Epidermal melanocyte (primary cell): Measurements from ENCODE around the gene PRKCSH.
"Not testable (repeated sequence)": the region's sequence is repeated elsewhere in the genome, so short reads cannot be mapped to it uniquely, and the experiment has no call there.

Source experiments
- DNase-seq: peaks from one replicate; pipeline ENCODE4 v3.0.0; 2011; ENCODE audit warnings: low spot score; ENCODE audit not compliant: insufficient read length

Gene PRKCSH

DNA sequence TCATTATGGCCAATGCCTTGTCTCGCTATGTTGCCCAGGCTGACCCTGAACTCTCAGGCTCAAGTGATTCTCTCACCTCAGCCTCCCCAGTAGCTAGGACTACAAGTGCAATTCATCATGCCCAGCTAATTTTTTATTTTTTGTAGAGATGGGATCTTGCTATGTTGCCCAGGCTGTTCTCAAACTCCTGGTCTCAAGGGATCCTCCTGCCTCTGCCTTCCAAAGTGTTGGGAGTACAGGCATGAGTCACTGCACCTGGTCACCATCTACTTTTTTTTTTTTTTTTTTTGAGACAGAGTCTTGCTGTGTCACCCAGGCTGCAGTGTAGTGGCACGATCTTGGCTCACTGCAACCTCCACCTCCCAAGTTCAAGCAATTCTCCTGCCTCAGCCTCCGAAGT lies 39.9 kb downstream of the PRKCSH start:
- DNase-seq, result not testable (repeated sequence)

DNA sequence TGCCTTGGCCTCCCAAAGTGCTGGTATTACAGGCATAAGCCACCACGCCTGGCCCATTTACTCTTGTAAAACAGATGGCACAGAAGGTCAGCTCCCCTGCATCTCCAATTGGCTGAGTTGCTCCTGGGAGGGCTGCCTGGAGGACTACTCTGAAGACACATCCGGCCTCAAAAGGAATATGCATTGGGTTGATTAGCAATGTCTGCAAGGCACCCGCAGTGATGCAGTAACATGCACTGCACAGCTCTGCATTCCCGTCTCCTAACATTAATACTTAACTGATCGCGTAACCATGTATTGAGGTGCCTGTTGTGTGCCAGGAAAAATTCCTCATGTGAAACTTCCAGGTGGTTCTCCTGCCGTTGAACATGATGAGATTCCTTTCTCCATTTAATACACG lies 40.4 kb downstream of the PRKCSH start:
- DNase-seq, result peak; percentile 5

GRCh38 chr19:11478167-11479089 lies 43.0 kb downstream of the PRKCSH start:
- DNase-seq, result peak; percentile 7

- DNase-seq, result peak; percentile 32
These were observed 43.9 kb downstream of the PRKCSH start for GRCh38 chr19:11479090-11479897.

DNA sequence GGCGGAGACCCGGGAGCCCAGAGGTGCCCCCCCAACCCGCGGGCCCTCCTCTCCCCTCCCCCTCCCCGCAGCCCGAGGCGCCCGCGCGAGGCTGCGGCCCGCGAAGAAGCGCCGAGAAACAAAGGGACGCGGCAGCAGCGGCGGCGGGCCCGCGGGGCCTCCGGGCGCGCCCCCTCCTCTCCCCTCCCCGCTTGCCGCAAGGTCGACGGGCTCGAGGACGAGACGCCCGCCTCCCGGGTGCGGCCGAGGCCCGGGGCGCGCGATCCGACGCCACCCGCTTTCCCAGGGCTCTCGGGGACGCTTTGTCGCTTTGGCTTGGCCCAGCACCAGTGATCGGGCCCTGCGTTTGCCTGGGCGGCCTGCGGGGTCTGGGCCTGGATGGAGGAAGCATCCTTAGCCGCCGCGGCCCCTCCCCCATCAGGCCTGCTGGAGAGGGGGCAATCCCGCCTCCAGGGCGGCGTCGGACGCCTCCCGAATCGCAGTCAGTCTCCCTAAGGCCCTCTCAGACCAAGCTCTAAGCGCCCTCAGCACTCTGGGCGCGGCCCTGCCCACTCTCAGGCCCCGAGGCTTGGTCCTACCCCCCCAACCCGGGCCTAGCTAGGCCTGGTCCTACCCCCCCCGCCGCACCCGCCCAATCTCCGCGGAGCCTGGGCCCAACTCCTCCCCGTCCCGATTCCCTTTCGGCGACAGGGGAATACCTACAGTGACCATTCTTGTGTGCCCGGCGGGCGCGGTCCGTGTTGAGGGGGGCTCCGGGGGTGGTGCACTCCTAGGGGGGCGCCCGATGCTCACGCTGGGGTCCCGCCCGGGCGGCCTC lies 44.7 kb downstream of the PRKCSH start:
- peak; percentile 12 for DNase-seq

DNA sequence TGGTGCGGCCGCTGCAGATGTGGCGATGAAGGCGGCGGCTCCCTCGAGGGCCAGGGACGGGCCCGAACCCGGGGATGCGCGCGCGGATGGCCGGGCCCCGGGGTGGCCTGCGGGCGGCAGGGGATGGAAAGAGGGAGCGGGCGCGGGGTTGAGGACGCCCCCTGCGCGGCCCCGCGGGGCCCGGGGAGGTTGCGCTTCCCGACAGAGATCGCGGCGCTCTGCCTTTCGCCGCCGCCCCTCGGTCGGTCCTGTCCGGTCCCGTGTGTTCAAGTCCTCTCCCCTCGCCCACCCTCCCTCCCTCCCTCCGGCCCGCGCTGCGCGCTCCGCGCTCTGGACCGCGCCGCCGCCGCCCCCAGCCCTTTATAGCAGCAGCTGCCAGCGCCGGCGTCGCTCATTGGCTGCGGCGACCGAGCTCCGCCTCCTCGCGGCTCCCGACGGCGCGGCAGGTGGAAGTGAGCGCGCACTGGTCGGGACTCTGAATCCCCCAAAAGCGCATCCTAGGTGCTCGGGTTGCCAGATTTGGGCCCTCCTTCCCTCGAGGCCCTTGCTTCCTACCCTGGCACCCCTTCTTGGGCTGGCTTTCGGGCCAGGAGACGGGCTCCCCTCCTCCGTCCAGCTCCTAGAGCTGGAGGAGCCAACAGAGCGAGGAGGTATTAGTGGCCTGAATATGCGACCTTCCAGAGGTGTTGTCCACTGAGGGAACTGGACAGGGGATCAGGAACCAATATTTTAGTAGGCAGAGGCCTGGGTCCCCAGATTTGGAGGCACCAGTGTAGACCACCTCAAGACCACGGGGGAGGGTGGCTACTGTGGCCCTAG lies 45.5 kb downstream of the PRKCSH start, which contains the start of gene ELAVL3:
TSS of gene ELAVL3 (minus strand) at position 332 of the 819 bp plus-strand sequence. CDS start 438 bp downstream, outside the sequence.
- peak; percentile 18 for DNase-seq

DNA sequence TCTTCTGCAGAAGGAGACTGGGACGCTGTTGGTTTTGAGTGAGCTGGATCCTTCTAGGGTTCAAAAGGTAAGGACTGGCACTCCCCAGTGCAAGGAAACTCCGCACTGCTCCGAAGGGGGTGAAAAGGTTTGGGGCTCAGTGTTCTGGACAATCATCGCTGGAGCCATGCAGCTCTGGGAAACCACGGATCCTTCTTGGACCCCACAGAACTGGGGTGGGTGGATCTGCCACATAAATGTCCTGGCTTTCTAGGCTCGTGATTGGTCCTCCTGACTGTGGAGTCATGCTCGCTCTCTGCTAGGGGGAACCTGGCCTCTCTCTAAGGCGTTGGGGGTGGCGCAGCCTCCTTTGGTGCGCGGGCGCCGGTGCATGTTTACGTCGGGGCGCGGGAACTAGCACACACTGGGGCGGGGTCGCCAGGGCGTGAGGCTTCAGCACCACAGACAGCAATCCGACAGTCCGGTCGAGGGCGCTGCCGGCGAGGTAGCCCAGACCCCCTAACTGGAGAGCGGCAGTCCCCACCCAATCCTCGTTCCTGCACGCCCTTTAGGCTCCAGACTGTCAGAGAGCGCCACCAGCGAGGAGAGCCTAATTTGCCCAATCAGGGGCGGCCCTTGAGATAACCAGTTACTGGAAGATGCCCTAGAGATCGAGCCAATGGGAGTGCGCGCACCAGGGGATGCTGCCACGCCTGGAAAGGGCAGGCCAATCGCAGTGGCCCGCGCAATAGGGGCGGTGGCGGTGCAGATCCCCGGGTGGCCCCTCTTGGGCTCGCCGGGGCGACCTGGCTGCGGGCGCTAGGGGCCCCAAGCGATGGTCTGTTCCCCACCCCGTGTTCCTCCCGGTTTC lies 46.3 kb downstream of the PRKCSH start:
- DNase-seq, result peak; percentile 88

- DNase-seq, result peak; percentile 93
These were observed 47.1 kb downstream of the PRKCSH start for GRCh38 chr19:11482384-11483050.

DNA sequence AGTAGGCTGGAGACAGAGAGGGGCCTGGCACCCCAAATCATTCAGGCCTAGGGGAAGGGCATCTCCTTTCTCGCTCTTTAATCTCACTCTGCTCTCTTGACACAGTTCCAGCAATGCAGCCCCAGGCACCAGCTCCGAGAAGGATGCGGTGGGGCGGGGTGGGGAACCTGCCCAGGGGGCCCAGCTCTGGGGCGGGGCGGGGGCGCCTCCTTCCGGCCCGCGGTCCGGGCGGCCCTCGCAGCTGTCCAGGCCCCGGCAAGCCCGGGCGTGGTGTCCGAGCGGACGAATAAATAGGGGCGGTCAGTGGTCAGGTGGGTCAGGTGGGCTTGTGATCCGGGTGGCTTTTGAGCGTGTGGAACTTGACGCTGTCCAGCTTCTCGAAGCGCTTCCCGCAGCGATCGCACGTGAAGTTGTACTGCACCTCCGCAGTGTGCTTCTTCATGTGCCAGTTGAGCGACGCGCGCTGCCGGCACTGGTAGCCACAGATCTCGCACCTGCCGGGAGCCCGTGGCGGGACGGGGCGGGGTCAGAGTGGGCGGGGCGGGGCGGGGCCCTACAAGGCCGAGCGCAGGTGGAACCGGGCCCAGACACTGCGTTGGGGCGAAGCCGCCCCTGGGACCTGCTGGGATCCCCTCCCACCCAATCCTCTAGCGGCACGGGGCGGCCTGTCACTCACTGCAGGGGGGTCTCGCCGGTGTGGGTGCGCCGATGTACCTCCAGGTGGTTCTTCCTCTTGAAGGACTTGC lies 48.1 kb downstream of the PRKCSH start:
- no peak for DNase-seq

- no peak for DNase-seq
These were observed 49.9 kb downstream of the PRKCSH start for GRCh38 chr19:11485245-11485837.

DNA sequence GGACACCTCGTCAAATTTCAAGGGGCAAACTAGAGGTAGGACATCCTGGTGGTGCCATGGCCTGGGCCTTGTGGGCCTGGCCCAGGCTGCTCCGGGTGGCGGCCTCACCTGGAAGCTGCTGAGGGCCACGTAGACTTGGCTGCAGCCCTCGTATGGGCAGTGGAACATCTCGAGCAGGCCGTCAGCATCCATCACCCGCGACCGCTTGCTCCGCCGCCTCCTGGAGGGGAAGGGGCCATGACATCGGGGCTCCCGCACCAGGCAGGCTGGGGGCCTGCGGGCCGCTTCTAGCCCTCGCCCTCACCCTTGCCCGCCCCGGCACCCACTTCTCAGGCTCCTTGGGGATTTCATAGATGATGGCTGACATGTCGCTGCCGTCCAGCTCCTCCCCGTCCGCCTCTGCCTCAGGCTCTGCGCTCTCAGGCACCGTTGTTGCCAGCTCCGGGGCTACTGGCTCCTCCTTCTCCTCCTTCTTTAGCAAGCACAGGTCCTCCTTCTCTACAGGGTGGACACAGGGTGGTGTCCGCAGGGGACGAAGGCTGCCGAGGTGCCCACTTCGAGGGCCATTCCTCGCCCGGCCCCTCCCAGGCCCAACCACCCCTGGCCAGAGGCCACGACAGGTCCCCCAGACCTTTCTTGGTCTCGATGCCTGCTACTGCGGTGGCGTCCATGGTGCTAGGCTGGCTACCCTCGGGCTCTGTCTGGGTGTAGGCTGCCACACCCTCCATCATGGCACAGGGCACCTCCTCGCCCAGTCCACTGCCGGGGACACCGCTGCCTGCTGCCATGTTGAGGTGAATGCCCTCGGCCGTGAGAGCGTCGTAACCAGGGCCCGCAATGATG lies 51.4 kb downstream of the PRKCSH start:
- DNase-seq, result peak; percentile 12

GRCh38 chr19:11489378-11489777 lies 53.9 kb downstream of the PRKCSH start:
- DNase-seq, result no peak

DNA sequence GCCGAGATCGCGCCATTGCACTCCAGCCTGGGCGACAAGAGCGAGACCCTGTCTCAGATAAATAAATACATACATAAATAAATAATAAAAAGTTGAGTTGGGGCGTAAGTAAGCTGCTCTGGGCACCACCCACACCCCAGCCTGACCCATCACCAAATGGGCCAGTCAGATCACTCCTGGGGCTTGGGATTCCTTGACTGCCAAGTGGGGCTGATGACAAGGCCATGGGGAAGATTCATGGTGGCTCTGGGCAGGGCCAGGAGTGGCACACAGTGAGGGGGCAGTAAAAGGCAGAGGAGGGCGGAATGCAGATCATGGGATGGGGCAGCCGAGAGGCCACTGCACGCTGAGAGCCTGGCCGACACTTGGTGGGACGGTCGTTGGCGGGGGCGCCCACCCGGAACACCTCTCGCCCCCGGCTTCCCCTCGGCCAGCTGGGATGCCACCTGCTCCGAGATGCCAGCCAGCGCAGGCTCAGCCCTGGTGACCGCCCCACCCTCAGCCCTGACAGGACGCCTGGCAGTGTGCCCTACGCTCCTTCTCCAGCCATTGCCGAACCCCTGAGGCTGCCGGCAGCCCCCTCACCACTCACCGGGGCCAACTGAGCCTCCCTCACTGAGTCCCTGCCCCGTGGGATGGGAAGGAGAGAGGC lies 59.3 kb downstream of the PRKCSH start:
- DNase-seq, result no peak

DNA sequence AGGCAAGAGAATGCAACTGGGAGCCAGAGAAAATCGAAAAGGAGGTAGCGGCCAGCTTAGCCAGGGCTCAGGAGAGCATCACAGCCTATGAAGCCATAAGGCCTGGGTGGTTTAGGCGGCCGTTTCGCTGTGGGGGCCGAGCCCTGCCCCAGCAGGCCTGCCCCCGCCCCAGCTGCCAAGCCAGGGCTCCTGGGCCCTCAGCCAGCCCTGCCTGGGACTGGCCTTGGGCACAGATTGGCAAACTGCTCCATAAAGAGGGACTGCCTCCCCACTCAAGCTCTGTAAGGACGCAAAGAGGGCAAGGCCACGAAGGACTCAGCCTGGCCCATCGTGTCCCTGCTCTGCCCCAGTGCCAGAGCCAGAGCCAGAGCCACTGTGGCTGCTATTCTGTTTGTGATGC lies 60.0 kb downstream of the PRKCSH start:
- DNase-seq, result no peak

DNA sequence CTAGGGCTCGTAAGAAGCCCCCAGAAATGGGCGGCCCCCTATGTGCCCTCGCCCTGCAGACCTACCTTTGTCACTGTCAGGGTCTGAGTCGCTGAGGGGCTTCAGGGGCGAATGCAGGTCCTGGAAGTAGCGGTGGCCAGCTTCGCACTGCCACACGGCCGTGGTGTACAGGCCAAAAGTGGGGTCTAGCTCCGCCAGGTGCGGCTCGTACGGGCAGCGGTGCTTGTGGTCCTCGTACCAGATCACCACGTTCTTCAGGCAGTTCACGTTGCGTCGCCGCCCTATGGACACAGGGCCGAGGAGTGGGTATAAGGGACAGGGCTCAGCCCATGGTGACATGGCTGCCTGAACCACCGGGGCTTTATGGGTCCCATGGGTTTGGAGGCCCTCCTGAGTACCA lies 60.5 kb downstream of the PRKCSH start:
- no peak for DNase-seq

- DNase-seq, result no peak
These were observed 61.1 kb downstream of the PRKCSH start for GRCh38 chr19:11496391-11497163.
